Calu3 (cell line): Measurements from ENCODE around the gene PSD. TPM values are rescaled to one million over a fixed set of nuclear protein-coding genes. Genes with fewer than 3 reads are reported as not detected.

ENCODE experiments used
- BruUV-seq: library from RNA; stranded (reverse); fragments of 400-500 nt; replicated peaks from 2 replicates; lab custom pipeline; 2021; lab: Mats Ljungman, UMichigan
- CTCF ChIA-PET: fragments of 300-600 bp; sonication (Branson Sonifier 250); formaldehyde crosslinking; loops from one replicate; lab custom pipeline; 2022; ENCODE audit warnings: antibody characterized with exemption; lab: Charles Lee
- DNase-seq: peaks from one replicate; pipeline ENCODE4 v3.0.0; 2022
- H3K27ac Mint-ChIP-seq: one replicate; pipeline ENCODE4 v1.8.0; 2022; ENCODE audit warnings: mixed read lengths; ENCODE audit not compliant: unreplicated experiment
- H3K27me3 Mint-ChIP-seq: one replicate; pipeline ENCODE4 v1.8.0; 2022; ENCODE audit warnings: mixed read lengths; ENCODE audit not compliant: unreplicated experiment
- H3K36me3 Mint-ChIP-seq: one replicate; pipeline ENCODE4 v1.8.0; 2022; ENCODE audit warnings: mild to moderate bottlenecking, moderate library complexity, mixed read lengths; ENCODE audit not compliant: insufficient read depth, unreplicated experiment
- H3K4me1 Mint-ChIP-seq: one replicate; pipeline ENCODE4 v1.8.0; 2022; ENCODE audit warnings: mild to moderate bottlenecking, low read depth, mixed read lengths; ENCODE audit not compliant: unreplicated experiment
- H3K4me3 Mint-ChIP-seq: one replicate; pipeline ENCODE4 v1.8.0; 2022; ENCODE audit warnings: mild to moderate bottlenecking, low read depth, moderate library complexity, mixed read lengths; ENCODE audit not compliant: unreplicated experiment
- H3K9me3 Mint-ChIP-seq: one replicate; pipeline ENCODE4 v1.8.0; 2022; ENCODE audit warnings: low read depth, mixed read lengths; ENCODE audit not compliant: unreplicated experiment
- CTCF ChIP-seq: fragments of 200-600 bp; IDR thresholded peaks from one replicate; pipeline ENCODE4 v1.8.0; 2022; ENCODE audit warnings: antibody characterized with exemption; ENCODE audit not compliant: unreplicated experiment
- intact Hi-C: fragments of 100-400 bp; cut with micrococcal nuclease; formaldehyde crosslinking; loops from one replicate; pipeline ENCODE4 v1.10.0; 2022; ENCODE audit not compliant: unreplicated experiment
- total RNA-seq: library from RNA; stranded (reverse); gene quantifications from 2 replicates; pipeline ENCODE4 v1.2.3, GENCODE V29; 2022

Gene PSD
- total RNA-seq, 1 experiment from 2014 or later = 0.35 TPM

GRCh38 chr10:102463983-102464382 lies 45.4 kb upstream of the PSD start:
- intact Hi-C loops = no loop called here
- CTCF ChIA-PET = interaction anchor here (0.6 kb wide), 1 partner anchor 85 kb away, joined by 3 read pairs; no protein-coding TSS in a partner anchor
- no TSS peak for BruUV-seq
- H3K9me3 Mint-ChIP-seq = no peaks in the 10 kb centered on the region
- no peaks in the 10 kb centered on the region for H3K27me3 Mint-ChIP-seq
- no peak for TF ChIP-seq CTCF
- no peak overlapping the region for H3K4me3 Mint-ChIP-seq
- H3K36me3 Mint-ChIP-seq = peaks cover 17% of the 10 kb centered on the region
- no peak for DNase-seq
- peaks cover 32% of the 10 kb centered on the region for H3K4me1 Mint-ChIP-seq
- H3K27ac Mint-ChIP-seq = no peak overlapping the region

- Mint-ChIP-seq H3K27me3 (no peaks in the 10 kb centered on the region), H3K36me3 (peaks cover 21% of the 10 kb centered on the region), H3K4me1 (peaks cover 32% of the 10 kb centered on the region), H3K27ac (no peak overlapping the region), H3K4me3 (peak overlapping the region; percentile 97), H3K9me3 (no peaks in the 10 kb centered on the region)
- no TSS peak for BruUV-seq
- CTCF ChIA-PET = interaction anchor here (0.7 to 1.4 kb wide), 2 partner anchors 12 to 17 kb away, joined by 3 read pairs; no protein-coding TSS in a partner anchor
- no peak for TF ChIP-seq CTCF
- intact Hi-C loops = no loop called here
- no peak for DNase-seq
Observed at GRCh38 chr10:102462512-102463054, 44.0 kb upstream of the PSD start.

GRCh38 chr10:102461187-102462054 lies 42.8 kb upstream of the PSD start:
- peak; percentile 94 for DNase-seq
- Mint-ChIP-seq H3K27me3 (no peaks in the 10 kb centered on the region), H3K4me3 (peak overlapping the region; percentile 97), H3K36me3 (peaks cover 21% of the 10 kb centered on the region), H3K27ac (peak overlapping the region; percentile 59), H3K9me3 (no peaks in the 10 kb centered on the region), H3K4me1 (peaks cover 32% of the 10 kb centered on the region)
- intact Hi-C loops = no loop called here
- BruUV-seq = no TSS peak
- no peak for TF ChIP-seq CTCF
- CTCF ChIA-PET = interaction anchor here (0.6 to 1.4 kb wide), 2 partner anchors 11 to 100 kb away, joined by 3 to 5 read pairs; no protein-coding TSS in a partner anchor

GRCh38 chr10:102460836-102461186 lies 42.2 kb upstream of the PSD start:
- CTCF ChIA-PET = interaction anchor here (0.6 kb wide), 1 partner anchor 100 kb away, joined by 5 read pairs; no protein-coding TSS in a partner anchor
- intact Hi-C loops = no loop called here
- no peak for DNase-seq
- Mint-ChIP-seq H3K27me3 (no peaks in the 10 kb centered on the region), H3K27ac (peak overlapping the region; percentile 59), H3K4me1 (peaks cover 32% of the 10 kb centered on the region), H3K4me3 (peak overlapping the region; percentile 97), H3K9me3 (no peaks in the 10 kb centered on the region), H3K36me3 (peaks cover 21% of the 10 kb centered on the region)
- no TSS peak for BruUV-seq
- TF ChIP-seq CTCF = no peak
